GM19438 (cell line): ENCODE results near the gene FAM219A.

Source experiments
- ATAC-seq: cut with Tn5 transposase; IDR thresholded peaks from one replicate; pipeline ENCODE4 v1.9.1; 2021; ENCODE audit warnings: low read depth; ENCODE audit not compliant: unreplicated experiment

The FAM219A gene, protein sequence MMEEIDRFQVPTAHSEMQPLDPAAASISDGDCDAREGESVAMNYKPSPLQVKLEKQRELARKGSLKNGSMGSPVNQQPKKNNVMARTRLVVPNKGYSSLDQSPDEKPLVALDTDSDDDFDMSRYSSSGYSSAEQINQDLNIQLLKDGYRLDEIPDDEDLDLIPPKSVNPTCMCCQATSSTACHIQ

DNA sequence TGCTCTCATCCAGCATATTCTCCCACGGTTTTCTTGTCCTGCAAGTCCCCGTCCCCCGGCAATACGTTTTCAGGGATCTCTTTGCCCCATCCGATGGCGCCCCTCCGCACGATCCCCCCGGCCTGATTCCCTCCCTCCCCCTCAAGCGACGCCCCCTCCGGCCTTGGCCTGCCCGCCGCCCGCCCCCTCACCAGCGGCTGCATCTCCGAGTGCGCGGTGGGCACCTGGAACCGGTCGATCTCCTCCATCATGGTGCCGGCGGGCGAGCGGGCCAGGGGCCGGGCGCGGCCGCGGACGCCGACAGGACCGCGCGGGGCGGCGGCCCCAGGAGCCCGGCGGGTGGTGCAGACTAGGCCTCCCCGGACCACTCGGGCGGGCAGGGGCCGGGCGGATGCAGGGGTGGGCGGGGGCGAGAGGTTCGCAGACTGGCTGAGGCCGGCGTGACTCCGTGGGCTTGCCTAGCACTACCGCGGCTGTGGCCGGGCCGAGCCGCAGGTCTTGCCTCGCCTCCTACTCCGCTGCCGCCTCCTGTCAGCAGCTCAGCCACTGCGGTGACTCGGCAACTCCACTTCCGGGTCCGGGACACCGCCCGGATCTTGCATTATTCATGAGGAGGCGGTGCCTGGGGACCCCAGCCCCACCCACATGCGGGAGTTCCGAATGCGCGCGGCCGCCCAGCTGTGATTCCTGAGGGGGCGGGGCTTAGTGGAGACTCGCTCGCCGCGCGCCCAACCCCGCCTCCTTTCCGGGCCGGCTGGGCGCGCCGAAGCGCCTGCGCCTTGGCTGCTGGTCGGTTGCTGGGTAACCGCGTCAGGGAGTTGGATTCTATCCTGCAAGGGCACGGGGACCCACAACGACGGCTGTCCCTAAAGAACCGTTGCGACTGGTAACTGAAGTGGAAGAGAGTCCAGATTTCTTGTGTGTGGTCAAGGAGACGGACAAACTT, at the start of gene FAM219A, which contains the start of gene DNAI1:
TSS of gene FAM219A (minus strand) at position 558 of the 946 bp plus-strand sequence. CDS start at position 251, 307 bp downstream.
TSS of gene DNAI1 (plus strand) at position 793 of the 946 bp plus-strand sequence. CDS start 201 bp downstream, outside the sequence.
- ATAC-seq: peak; percentile 99

DNA sequence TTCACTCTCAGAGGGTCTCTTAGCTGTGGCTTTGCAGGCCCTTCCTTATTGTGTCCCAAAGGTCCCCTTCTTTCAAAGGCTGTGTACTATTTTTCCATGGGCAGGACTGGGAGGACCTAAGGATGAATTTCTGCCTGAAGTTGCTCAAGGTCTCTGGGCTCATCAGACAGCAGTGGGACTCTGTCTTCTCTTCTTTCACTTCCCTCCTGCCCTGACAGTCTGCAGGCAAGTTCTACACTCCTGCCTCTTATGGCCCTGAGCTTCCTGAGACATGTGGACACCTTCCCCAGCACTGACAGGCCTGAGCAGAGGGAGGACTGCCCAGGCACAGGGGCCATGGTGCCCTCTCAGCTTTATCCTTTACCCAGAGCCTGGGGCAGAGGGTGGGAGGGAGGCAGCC, 49.6 kb upstream of the FAM219A start:
- ATAC-seq: no peak

DNA sequence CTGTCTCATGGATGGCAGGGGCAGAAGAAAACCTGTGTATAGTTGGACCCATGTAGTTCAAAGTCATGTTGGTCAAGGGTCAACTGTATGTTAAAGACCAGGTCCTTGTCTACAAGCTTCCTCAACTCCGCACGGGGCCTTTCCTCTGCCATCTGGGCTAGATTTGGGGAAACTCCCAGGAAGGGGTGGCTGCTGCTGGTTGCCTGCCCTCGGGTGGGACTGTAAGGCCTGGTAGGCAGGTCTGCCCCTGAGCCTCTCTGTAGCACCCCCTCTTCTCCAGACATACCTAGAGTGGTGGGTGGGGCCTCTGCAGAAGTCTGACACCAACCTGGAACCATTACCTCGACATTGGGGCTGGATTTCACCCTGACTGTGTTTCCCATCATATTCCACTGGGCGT, 49.2 kb upstream of the FAM219A start:
- no peak for ATAC-seq

DNA sequence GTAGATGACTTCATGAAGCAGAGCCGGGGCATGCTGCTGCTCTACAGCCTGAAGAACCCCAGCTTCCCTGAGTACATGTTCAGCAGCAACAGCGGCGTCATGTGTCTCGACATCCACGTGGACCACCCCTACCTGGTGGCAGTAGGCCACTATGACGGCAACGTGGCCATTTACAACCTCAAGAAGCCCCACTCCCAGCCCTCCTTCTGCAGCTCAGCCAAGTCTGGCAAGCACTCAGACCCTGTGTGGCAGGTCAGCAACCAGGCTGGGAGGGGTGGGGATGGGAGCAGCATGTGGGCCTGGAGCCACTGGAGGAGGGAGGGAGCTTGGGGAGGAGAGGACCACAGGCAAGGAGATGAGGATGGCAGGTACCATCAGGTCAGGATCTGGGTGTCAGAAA, 48.3 kb upstream of the FAM219A start:
- ATAC-seq: no peak

DNA sequence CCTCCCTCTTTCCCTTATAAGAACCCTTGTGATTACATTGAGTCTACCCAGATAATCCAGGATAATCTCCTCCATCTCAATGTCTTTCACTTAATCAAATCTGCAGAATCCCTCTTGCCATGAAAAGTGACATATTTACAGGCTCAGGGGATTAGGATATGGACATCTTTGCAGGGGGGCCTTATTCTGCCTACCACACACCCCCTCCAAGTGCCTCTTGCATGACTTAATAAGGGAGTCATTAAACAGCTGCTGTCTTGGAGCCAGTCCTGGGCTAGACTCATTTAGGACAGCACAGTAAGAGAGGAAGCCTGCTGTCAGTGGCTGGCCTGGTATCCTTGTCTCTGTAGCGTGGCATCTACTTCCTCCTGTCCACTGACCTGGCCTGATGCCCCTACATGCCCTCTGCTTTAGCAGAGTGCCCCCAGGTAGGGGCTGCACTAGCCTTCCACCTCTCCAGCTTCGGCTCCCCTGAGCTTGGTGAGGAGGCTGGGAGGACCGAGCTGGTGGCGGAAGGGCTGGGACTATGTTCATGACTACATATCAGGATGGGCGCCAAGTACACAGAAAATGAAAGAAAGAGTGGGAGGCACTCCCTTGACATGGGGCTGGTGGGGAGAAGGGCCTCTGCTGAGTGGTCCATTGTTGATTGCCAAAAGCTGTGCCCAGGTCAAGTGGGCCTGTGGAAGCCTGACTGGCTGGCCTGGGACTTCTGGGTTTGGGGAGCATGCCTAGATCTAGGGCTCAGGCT, 47.2 kb upstream of the FAM219A start:
- ATAC-seq: no peak

DNA sequence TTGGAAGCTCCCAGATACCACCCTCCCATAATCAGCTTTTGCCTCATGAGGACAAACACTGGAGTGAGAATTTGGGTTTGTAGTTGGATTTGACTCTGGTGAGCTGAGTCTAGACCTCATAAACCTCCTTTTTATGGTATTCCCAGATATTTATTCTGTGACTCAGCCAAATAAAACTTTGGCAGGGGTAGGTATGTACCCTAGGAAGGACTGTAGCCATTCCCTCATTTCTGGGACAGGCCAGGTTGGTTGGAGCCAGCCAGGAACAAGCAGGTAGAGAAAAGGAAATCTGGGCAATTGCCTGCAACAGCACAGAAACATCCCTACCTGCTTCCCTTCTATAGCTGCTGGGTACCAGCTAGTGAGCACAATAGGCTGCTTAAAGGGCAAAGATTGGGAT, 45.0 kb upstream of the FAM219A start:
- ATAC-seq: no peak

DNA sequence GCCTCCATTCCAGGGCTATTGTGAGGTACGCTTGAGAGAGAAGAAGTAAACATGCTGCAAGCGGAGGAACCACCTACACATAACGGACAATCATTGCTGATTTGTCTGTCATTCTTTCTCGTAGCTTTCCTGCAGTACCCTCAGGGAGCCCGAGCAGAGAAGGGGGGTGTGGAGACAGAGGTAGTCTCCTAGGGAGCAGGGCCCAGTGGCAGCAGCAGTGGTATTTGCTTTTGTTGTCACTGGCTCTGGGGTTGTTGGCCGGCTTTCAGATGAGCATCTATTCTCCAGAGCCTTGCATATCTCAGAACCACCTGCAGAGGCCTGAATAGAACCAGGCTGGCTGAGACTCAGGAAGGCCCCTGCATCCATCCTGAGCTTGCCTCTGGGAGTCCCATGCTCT, 44.5 kb upstream of the FAM219A start:
- no peak for ATAC-seq

DNA sequence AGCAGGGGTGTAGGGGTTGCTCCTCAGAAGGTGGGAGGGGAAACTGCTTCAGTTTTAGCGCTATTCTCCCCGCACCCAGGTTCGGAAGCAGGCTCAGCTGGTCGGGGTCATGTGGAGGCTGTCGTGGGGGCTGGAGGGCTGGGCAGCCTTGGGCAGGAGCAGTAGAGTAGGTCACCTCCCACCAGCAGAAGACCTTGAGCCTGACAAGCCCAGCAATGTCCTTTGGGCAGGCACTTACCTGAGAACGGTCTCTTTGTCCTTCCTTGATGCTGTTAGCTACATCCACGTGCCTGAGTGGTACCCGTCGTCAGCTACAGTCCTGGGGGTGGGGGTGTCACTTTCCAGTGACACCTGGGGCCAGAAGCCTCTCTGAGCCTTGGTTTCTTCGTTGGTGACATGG, 44.1 kb upstream of the FAM219A start:
- no peak for ATAC-seq

DNA sequence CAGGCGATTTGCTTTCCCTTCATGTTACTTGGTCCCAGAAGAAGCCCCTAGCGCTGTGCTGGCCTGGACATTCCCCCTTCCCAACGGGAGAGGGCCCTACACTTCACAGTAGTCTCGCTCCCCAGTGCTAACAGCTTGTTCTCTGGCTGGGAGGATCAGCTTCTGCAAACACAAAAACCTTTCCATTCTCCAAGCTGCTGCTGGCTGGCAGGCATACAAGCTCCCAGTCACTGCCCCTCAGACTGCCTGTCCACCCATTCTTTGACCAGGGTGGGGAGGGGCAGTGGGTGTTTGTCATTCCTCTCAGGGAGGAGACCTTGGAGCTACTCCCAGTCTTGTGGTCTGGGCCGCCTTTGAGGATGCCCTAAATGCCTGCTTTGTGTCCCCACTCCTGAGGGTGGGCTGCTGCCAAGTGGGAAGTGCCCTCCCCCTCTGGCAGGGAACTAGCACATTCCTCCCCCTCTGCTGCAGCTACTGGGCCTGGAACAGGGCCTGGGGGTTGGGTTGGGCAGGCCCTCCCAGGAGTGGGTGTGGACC, 43.6 kb upstream of the FAM219A start:
- no peak for ATAC-seq

DNA sequence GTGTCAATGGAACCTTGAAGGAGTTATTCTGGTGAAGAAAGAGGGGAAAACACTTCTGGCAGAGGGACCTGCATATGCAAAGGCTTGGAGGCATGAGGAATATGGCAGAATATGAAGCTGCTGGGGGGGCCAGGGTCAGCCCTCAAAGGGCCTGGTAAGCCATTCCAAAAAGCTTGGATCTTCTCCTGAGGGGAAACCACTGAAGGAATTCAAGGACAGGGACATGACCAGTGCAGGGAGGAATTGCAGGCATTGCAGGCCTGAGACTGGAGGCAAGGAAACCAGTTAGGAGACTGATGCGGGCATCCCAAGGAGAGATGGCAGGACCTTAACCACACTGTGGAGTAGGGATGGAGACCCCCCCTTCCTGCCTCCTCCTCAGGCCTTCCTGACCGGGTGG, 43.0 kb upstream of the FAM219A start:
- no peak for ATAC-seq

DNA sequence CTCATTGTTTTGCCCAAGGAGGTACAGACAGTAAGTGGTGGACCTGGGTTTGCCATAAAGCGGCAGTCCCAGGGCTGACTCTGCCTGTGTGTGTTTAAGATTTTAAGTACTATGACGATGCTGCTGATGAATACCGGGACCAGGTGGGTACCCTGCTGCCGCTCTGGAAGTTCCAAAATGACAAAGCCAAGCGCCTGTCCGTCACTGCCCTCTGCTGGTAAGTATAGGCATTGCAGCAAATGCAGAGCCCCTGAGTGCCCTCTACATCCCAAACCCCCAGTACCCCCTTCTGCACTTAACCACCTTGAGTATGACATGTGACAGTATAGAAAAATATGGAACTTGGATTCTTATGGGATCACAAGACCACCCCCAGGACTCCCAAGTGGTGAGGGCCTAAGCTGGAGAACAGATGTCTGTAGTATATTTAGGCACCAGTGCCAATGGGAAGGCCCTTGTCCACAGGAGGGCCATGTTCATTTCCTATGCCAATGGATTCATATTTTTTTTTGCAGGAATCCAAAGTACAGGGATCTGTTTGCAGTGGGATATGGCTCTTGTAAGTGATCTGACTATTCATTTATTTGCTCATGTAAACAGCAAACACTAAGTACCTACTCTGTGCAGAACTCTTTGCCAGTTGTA, 42.4 kb upstream of the FAM219A start:
- no peak for ATAC-seq

DNA sequence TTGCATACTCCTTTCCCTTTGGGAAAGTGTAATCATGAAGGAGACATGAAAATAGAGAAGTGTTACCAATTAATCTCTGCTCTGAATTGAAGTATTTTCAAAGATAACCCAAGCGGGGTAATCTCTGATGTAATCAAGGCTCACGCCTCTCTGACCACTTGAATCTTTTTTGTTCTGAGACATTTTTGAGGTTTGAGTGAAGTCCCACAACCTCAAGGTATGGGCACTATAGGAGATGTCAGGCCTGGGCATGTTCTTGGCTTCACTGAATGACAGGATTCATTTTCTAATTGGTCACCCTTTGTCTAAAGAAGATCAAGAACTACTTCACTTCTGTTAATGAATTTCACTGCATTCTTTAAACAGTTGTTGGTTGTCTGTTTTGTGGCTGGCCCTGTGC, 40.7 kb upstream of the FAM219A start:
- ATAC-seq: no peak

DNA sequence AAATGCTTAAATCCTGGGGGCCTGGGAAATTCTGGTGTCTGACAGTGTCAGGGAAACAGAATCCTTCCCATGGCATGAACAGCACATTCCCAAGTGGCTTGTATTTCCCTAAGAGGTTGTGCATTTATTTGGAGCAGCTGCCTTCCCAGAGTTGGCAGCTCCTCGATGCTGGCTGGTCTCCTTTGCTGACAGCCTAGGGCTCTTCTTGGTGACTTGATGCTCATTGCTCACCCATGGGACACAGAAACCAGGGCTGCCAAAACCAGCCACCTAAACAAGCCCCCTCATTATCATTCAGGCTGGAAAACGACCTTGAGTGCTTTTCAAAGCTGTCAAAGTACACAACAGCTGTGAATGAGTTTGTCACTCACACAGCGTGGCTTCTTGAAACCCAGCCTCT, 40.2 kb upstream of the FAM219A start:
- ATAC-seq: no peak

DNA sequence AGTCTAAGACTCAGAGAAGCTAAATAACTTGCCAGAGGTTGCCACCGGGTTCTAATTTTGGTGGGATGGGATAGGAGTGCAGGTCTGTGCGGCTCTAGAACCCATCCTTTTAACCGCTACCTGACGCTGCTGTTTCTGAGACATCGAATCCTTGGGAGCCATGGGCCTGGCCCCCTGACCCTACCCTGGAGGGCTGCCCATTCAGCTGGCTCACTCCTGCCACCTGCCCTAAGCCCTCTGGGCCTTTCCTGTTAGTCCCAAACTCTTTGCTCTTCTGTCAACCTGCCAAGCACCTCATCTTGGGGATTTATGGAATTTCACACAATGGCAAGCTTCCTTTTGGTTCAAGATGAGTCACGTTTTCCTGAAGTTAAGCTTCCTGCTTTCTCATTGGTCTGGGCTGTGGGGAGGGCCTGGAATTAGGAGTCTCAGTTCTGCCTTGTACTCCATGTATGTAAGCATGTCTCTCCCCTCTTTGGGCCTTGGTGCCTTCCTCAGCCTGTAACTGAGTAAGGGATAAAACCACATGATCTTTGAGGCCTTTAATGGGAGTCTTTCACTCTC, 37.9 kb upstream of the FAM219A start:
- ATAC-seq: no peak

DNA sequence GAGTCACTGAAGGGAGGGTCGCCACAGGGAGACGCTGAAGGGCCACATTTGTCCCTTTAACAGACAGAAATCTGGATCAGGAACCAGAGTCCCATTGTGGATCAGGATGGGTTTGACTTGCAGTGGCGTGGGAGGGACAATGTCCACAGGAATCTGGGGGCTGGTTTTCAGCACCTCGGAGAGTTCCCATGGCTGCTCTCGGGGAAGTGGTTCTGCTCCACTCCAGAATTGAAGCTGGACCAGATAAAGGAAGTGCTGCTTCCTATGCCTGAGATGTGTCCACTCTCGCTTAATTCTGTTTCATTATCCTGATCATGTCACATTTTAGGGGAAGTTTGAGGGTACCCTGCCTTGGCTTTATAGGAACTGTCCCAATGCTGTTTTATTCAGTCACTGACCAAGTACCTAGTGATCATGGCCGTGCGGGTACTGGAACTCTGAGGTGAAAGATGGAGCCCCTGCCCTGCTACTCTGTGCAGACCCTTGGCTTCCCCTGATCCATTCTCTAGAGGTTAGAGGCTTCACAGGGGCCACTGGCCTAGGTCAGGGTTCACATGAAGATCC, 35.7 kb upstream of the FAM219A start:
- no peak for ATAC-seq

DNA sequence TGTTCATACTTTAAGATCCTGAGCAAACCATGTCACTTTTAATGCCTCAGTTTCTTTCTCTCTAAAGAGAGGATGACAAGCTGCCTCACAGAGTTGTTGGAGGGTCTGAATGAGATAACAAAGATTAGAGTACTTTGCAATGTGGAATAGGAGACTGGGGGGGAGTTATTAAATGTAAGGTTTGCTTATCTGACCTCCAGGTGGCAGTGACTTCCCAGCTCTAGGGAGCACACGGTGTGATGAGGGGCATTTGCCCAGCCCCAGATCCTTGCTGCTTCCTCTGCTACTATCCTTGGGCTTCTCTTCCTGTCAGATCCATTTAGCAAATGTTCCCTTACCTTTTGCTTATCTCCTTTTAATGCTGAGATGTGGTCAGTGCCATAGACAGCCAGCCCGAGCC, 33.7 kb upstream of the FAM219A start:
- no peak for ATAC-seq

DNA sequence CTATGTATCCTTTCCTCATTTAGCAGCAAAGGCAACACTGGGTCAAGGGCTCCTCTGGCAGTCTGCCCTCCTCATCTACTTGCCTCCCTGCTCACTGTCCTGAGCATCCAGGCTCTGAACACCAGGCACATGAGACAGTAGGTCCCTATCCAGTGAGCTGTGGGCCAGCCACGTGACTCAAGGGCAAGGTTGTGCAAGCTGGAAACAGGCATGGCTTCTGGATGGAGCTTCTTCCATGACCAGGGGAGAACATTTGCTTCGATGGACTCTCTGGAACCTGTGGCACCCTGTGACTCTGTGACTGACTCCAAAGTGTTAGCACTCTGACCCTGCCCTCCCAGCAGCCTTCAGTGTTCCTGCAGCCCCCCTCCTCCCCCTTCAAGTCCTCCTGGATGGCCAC, 33.2 kb upstream of the FAM219A start:
- no peak for ATAC-seq

DNA sequence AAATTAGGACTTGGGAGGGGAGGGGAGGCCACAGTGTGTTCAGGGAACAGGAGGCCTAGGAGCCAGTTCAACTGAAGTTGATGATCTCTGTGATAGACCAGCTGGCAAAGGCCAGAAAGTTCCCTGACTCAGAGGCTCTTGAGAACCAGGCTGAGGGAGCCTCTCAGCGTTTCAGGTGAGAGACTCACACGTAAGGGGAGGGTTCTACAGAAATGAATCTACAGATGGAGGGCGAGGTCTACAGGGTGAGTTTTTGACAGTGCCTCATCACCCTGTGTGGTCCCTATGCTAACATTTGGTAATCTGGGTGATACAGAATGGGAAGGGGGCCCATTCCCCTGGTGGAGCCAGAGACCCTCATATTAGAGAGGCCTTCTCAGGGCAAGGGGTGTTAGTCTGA, 32.4 kb upstream of the FAM219A start:
- no peak for ATAC-seq

DNA sequence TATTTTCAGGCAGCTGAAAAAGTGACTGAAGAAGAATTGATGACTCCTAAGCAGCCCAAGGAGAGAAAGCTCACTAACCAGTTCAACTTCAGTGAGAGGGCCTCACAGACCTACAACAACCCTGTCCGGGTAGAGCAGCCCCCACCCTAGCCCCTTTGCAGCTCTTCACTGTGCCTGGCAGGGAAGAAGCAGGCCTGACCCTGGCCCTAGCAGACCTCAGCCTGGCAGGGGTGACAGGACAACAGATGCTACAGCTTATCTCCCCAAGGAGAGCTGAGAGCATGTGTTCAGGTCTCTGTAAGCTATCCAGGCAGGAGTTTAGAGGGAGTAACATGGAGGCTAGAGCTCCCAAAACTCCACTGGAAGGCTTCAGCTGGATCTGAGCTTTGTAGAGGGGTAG, 32.0 kb upstream of the FAM219A start:
- no peak for ATAC-seq

DNA sequence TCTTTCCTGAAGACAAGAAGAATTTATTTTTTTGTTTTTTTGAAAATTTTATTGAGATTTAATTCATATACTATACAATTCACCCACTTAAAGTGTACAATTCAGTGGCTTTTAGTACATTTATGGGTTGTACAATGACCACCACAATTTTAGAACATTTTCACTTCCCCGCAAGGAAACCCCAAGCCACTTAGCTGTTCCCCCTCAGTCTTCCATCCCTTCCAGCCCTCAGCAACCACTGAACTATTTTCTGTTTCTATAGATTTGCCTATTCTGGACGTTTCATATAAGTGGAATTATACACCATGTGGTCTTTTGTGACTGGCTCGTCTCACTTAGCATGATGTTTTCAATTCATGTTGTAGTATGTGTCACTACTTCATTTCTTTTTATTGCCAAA, 28.2 kb upstream of the FAM219A start:
- no peak for ATAC-seq
